ENCODE results near the gene SPRR3.

The SPRR3 gene, protein sequence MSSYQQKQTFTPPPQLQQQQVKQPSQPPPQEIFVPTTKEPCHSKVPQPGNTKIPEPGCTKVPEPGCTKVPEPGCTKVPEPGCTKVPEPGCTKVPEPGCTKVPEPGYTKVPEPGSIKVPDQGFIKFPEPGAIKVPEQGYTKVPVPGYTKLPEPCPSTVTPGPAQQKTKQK

DNA sequence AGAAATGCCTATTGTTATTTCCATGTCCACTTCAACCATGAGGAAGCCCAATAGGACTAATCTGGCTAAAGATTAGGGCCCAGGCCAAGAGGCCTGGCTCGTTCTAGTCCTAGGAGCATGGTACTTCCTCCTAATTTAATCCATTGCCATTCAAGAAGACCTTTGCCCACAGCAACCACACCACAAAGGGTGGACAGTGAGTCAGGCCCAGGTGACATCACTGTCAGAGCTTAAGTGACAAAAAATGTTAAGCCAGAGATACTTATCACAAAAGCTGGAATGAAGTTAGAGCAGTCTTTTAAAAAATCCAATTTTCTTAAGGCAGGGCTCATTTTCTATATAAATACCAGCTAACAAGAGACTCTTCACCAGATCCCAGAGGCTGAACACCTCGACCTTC, at the start of gene SPRR3:
Gene SPRR3 (plus strand): TSS at position 368 of the 400 bp plus-strand sequence. CDS start 1,272 bp downstream, outside the sequence.
- no peak for FAIRE-seq

DNA sequence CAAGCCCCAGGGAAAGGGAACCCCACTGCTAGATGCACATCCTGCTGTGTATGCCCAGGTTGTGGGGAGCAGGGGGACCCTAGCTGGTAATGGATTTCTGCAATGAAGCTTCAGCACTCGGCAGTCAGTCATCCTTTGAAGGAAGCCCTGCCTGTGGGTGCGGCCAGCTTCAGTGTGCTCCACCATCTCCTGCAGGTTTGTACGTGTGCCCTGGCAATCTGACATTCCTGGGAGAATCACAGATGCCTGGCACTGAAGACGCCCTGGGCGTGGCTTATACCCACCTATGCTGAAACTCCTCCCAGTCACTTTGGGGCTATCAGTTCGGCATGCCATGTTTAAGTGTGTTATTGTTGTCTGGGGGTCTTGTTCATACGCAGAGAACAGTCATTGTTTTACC, 47.8 kb upstream of the SPRR3 start:
- FAIRE-seq: no peak

DNA sequence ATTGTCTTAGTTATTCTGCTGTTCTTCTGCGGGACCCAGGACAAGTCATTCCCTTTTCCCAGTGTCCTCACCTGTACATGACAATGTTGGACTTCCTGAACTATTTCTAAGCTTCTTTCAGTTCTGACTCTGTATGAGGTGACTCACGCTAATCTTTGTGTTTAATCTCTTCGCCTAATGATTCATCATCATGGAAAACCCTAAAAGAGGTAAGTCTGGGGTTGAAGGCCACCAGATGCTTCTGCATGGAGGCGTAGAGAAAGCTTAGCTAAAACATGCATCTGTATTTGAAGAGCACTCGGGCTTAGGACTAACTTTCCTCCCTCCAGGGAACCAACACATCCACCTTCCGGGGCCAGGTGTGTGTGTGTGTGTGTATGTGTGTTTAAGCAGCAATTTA, 47.1 kb upstream of the SPRR3 start:
- no peak for FAIRE-seq

DNA sequence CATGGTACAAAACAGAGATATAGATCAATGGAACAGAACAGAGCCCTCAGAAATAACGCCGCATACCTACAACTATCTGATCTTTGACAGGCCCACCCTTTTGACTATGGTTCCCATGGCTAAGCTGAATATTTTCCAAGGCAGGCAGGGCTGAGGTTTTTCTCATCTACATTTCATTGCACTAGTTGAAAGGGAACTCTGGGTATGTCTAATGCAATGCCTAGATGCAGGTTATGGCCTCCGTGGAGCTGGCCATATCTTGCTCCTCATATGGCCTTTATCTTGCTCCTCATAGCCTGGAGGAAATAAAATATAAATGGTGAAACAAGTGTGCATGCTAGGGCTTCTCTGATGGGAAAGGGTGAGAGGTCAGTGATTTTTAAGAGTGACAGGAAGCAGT, 44.0 kb upstream of the SPRR3 start:
- FAIRE-seq: no peak

DNA sequence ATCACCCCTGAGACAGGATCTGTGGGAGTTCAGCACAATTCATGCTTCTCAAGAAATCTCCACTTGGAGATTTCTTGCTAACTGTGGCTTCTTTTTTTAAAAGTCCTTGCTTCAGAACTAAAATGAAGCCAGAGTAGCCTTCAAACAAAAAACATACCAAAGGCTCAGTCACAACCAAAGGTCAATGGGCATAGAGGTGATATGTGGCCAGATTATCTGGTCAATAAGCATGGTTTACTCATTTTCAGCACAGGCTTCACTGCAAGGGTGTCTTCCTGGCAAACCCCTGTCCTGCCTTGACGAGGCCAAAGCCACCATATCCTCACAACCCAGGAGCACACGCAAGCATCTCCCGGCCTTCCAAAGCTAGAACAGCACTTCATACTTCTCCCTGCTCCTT, 42.3 kb upstream of the SPRR3 start:
- no peak for FAIRE-seq

DNA sequence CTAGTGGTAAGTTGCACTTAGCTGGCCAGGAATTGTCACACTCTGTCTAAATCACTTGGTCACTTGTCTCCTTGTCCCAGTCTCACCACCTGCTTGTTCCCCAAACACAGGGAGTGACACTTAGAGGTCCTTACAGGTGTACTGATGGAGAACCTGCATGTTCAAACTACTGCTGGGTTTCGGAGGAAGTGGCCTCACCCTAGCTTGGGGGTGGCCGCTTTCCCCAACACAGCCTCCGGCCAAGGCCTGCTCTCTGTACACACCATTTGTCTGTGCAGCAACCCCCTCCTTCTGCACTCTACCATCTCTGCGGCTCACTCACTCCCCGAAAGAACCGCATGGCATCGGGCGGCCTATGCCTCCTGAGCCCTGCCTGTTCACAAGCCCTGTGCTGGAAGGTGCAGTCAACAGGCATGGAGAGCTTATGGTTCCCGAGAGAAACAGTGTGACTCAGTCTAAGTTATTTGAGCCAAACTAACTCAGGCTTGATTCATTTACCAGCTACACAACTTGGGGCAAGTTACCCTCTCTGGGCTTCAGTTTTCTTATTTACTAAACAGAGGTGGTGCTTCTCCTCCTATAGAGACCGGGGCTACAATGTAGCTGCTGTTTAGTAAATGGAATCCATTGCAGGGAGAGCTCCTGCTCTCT, 41.6 kb upstream of the SPRR3 start:
- FAIRE-seq: no peak

DNA sequence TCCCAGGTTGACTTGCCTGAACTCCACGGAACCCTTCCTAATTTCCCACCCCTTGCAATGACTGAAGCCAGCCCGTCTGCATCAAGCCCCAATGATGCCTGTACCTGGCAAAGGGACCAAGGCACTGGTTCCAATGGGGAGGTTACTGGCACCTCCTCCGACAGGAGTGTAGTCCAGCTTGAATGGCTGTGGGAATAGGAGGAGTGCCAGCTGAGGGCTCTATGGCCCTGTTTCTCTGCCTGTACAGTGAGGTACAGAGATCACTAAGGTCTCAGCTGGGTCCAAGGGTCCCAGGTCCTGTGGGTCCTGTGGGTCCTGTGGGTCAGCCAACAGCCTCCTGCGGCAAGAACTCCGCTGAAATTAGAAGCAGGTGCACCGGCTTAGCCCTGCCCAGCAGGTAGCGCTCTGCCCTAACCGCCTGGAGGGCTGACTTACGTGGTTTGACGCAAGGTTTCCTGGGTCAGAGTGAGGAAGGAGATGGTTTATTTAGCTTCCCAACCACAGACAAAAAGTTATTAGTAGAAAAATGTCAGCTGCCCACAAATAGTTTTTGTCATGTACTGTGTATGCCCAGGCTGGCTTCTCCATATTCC, 41.0 kb upstream of the SPRR3 start:
- FAIRE-seq: no peak

DNA sequence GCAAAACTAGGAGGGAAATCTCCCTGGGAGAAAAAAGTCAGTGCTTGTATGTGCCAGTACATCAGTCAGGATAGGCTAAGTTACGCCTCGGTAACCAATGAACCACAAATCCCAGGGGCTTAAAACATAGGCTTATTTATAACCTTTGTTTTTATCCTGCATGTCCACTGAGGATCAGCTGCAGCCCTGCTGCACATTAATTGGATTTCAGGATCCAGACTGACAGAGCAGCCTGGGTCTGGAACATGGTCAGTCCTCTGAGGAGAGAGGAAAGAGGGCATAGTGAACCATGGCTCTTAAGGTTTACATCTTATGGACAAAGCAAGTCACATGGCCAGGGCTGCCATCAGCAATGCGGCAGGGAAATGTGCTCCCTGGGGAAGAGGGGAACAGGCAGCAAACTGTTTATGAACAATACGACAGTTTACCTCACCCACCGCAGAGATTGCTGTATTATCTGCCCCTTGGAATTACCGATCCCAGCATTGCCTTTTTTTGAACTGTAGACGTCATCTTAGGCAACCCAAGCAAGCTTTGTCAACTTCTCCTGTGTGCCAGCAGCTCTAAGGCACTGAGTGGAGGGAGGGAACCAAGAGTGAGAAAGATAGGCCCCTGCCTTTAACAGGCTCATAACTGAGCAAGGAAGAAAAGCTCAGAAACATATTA, 40.2 kb upstream of the SPRR3 start:
- no peak for FAIRE-seq

DNA sequence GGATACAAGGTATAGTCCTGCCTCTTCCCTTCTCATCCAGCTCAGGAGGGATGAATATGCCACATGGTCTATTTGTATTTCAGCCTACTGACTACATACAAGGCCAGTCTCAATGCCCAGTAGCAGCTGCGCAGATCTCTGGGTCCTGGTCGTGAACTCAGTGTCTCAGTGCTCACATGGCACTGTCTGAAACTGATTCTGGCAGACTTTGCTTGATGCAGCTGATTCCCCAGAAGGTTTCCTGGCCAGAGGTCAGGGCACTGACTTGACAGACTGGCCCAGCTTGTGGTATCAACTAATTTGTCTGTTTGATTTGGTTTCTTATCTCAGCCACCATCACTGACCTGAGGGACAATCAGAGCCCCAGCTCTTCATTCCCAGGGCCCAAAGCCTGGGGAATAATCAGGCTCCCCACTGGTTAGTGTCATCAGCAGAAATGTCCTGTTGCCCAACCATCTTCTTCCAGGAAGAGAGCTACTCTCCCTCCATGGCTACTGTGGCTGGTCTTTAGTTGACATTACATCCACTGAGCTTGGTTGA, 38.6 kb upstream of the SPRR3 start:
- FAIRE-seq: no peak

DNA sequence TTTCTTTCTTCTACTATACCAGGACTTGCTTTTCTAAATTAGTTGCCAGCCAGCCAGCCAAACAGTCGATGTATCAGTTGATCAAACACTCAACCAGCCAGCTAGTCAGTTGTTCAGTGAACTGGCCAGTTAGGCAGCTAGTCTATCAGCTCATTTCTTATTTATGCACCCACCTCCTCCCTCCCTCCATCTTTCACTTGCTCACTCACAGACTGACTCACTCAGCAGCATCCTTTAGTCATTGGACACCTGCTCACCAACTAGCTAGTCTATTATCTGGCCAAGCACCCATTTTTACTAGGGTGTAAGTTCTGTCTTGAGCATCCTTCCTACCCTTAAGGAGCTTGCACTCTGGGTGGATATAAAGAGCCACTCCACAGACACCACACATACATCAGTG, 37.0 kb upstream of the SPRR3 start:
- FAIRE-seq: no peak

DNA sequence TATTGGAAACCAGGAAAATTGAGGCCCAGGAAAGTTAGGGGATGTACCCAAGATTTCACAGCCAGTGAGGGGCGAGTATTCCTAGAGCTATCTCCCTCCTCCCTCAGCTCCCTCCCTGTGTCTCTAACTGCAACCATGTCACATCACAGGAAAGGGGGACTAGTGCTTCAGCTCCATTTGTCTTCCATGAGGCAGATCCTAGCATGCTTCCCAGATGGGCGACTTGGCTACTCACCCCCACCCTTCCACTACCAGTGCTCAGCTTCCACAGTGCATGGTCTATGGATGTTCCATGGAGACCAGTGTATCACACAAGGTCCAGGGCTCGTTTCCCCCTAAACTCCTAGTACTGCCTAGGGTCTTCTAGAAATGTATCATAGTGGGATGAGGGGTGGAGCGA, 35.7 kb upstream of the SPRR3 start:
- FAIRE-seq: no peak

DNA sequence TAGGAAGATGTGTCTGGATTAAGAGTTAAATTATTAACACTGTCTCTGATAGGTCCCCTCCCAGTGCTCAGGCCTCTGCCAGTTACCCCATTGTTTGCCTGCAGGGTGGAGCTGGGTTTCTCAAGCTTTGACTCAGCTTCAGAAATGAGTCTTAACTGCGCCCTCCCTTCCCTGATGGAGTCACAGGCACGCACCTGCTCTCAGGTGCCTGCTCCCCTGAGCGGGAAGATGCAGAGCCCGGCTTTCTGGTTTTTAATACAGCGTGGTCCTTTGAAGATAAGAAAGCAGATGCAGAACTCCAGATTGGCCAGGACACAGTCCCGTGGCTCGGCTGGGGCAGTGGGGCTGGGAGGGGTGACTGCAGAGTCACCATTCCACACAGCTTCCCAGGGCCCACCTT, 34.3 kb upstream of the SPRR3 start:
- FAIRE-seq: no peak

DNA sequence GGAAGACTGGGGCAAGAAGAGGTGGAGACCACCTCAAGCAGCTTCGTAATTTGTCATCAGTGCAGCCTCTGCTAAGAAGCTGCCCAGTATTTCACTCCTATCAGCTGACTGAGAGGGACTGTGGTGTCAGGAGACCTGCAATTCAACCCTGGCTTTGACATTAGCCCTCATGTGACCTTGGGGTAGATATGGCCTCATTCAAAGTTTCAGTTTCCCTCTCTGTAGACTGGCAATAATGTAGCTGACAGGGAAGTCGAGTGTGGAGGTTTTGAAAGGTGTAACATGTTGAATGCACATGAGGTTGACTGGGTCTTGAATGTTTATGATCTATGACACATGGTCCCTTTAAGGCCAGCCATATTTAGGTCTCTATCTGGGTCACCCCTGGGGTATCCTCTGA, 33.3 kb upstream of the SPRR3 start:
- FAIRE-seq: no peak

DNA sequence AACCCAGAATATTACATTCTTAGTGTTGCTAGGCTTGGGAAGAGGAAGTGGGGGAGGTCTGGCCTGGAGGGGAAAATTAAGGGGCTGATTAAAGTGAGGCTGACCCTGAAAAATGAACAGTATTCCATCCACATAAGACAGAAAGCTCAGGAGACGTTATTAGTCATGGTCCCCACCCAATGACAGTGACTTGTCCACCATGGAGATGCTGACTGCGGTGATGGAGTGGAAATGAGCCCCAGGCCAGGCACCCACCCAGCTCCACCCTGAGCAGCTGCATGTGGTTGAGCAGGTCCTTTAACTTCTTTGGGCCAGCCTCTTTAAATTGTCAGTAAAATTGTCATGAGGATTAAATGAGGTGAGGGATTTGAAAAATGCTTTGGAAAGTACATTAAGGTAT, 32.5 kb upstream of the SPRR3 start:
- FAIRE-seq: no peak

DNA sequence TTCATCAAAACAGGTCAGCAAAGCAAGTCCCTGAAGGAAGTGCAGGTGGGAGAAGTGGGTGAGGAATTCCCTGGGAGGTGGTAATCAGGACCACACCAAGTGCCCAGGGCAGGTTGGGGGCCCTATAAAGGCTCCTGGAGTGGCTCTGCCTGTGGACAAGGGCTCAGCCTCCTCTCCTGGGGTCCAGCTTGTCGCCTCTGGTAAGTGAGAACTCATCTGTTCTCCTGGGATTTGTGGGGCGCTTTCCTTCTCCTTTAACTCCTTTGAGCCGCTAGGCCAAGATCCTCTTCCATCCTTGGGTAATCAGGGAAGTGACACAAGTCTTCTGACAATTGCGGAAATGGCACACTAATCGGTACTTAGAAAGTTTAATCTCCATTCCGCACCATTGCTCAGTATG, 31.1 kb upstream of the SPRR3 start, which contains the start of gene SPRR4:
Gene SPRR4 (plus strand): TSS at position 154 of the 400 bp plus-strand sequence. CDS start 1,243 bp downstream, outside the sequence.
- FAIRE-seq: no peak

DNA sequence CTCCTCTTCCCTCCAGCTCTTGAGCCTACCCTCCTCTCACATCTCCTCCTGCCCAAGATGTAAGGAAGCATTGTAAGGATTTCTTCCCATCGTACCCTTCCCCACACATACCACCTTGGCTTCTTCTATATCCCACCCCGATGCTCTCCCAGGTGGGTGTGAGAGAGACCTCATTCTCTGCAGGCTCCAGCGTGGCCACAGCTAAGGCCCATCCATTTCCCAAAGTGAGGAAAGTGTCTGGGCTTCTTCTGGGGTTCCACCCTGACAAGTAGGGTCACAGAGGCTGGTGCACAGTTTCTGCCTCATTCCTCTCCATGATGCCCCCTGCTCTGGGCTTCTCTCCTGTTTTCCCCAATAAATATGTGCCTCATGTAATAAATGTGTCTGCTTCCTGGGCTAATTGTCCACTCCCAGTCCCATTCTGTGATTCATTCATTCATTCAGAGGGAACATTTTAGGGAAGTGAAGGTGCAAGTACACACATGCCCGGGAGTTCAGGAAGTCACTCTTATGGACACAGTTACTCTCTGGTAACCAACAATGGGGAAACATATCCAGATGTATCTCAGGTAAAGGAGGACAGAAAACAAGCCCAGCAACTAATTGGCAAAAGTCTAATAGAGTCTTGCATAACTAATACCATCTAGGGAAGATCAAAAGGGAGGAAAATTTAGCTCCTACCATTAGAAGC, 29.2 kb upstream of the SPRR3 start:
- FAIRE-seq: no peak

DNA sequence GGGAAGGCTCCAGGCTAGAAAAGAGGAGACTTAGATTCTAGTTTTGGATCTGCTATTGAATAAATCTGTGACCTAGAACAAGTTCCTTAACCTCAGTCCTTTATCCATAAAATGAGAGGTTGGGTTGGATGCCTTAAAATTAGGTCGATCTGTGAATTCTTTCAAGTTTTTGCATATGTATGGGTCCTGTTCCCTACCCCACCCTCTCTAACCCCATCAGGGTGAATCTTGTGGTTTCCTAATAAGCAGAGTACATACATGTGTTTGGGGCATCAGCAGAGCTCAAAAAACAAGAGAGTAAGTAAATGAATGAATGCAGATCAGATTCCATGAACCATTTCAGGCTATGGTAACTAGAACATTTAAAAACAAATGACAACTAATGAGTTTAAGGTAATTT, 24.9 kb upstream of the SPRR3 start:
- no peak for FAIRE-seq

DNA sequence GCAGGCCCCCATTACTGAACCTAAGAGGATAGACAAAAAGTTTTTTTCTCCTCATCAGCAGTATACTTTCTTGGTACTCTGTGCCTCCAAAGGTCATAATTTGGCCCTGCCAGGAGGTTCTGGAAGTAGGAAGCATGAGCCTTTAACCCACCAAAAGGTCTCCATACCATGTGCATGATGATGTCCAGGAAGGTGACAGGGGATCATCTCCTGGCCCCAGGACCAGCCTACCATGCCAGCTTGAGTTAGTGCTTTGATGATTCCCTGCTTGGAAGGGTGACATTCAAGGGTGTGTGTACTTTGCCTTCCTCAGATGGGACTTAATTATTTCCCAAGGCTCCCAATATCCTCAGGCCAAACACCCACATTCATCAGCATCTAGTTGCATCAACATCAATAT, 23.9 kb upstream of the SPRR3 start:
- FAIRE-seq: no peak

DNA sequence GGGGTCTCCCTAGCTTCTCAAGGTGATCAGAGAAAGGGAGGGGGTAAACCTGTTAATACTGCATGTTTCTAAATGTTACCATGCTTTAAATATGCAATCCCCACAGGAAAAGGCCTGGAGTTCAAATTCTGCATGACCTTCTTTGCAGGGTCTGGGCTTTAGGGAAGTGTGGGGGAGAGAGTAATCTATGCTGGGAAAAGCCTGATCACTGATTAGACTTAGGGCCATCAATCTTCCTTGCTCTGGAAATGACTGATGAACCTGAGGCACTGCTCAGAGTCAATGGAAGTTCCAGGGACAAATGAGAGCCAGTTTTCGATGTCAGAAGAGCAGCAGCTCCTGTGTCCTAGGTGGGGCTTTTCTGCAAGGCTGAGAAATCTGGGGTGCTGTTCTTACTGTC, 20.9 kb upstream of the SPRR3 start:
- no peak for FAIRE-seq

DNA sequence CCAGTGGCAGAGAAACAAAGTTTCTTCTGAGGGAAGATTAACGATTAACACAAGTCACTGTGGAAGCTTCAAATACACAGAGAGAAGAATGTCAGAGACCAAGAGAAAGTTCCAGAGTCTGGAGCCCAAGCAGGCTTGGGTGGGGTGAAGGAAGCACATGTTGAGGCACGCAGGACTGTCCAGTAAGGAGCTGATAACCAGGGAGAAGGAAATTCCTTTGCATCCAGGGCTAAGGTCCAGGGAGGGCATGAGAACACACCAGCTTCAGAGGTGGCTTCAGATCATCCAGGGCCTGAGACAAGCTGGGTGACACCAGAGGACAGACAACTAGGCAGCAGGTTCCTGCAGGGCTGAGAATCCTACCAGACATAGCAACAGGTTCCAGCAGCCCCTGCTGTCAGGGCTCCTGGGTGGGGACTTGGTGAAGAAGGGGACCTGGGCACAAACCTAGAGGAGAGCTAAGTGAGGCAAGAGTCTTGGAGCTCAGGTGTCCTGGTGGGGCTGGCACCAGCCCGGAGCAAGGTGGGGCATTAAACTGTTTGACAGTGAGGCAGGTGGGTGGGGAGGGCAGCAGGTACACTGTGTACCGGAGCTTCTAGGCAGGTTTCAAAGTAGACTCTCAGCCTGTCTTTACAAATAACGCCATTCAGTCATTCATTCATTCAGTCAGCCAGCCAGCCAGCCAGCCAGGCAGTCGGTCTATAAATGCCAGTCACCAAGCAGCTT, 20.2 kb upstream of the SPRR3 start:
- FAIRE-seq: no peak

DNA sequence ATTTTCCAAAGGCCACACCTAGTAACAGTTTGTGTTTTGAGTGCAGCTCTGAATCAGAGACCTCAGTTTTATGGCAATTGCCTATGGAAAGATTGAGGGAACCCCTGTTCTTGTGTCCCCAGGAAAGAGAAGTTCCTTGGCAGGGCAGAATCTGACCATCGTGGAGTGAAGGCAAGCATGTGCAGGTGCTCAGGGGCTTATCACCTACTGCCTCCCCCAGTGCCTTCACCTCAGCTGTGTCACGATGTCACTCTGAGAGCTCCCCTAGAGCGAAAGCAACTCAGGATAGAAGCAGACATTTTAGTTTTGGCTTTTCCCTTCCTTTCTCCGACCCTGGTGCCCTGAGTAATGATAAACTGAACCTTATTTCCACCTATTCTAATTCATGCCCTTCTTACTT, 19.5 kb upstream of the SPRR3 start:
- no peak for FAIRE-seq

DNA sequence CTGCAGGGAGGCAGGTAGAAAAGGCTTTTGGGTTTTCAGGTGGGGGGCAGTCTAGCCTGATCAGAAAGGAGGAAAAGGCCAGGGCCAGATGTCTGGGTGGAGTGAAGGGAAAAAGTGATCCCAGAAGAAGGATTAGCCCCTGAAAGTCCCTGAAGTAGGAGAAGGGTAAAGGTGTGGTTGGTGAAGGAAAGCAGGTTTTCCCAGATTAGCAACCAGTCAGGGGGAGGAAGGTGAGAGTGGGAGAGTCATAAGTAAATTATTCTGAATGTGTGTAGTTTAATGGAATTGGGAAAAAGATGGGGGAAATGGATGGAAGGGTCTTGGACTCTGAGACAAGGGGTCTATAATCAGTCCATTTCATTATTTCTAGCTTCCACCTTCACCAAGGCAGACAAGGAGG, 18.3 kb upstream of the SPRR3 start:
- no peak for FAIRE-seq

DNA sequence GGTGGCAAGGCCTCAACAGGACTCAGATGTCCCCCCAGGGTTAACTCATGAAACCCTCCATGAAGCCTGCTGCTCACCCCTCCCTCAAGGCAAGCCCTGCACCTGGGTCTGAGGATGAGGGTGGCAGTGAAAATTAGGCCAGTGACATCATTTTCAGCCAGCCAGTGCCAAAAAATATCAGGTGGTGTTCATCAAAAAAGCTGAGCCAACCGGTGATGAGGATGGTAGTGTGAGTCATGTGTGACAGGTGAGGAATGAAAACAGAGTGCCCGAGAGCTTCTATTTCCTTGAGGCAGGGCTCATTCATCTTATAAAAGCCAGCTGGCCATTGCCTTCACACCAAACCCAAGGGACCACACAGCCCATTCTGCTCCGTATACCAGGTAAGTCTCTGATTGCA, 17.8 kb upstream of the SPRR3 start, which contains the start of gene SPRR1A:
Gene SPRR1A (plus strand): TSS at position 339 of the 400 bp plus-strand sequence. CDS start 1,150 bp downstream, outside the sequence.
- FAIRE-seq: no peak
